SU-DHL-6 (cell line): ENCODE data around the gene STAM.

Experiments used
- H2AFZ ChIP-seq: fragments of 200-600 bp; sonication (generic); 2 replicates; pipeline ENCODE4 v1.6.1; 2014; ENCODE audit warnings: low read depth, mild to moderate bottlenecking, moderate library complexity, mixed read lengths, antibody characterized with exemption, low read length; ENCODE audit not compliant: severe bottlenecking
- H3F3A ChIP-seq: fragments of 200-600 bp; shearing (Covaris generic); 2 replicates; pipeline ENCODE4 v1.6.0; 2016; ENCODE audit warnings: antibody characterized with exemption, mild to moderate bottlenecking; ENCODE audit not compliant: insufficient read depth
- H3K27ac ChIP-seq: fragments of 200-600 bp; sonication (generic); 2 replicates; pipeline ENCODE4 v1.5.1; 2016; ENCODE audit warnings: low read depth, mild to moderate bottlenecking, low read length, moderate library complexity, mixed read lengths
- H3K27me3 ChIP-seq: fragments of 200-600 bp; sonication (generic), shearing (Covaris generic); 2 replicates; pipeline ENCODE4 v1.6.0; 2014; ENCODE audit warnings: mild to moderate bottlenecking, low read length
- H3K36me3 ChIP-seq: fragments of 200-600 bp; sonication (generic); 2 replicates; pipeline ENCODE4 v1.6.1; 2014; ENCODE audit warnings: mild to moderate bottlenecking, low read length, mixed read lengths
- H3K4me2 ChIP-seq: fragments of 300-600, 200-600 bp; shearing (Covaris generic), sonication (generic); 2 replicates; pipeline ENCODE4 v1.6.0; 2014; ENCODE audit warnings: low read length, low read depth, mild to moderate bottlenecking; ENCODE audit not compliant: poor library complexity, severe bottlenecking
- H3K4me3 ChIP-seq: fragments of 200-600 bp; sonication (generic); 2 replicates; pipeline ENCODE4 v1.5.1; 2014; ENCODE audit warnings: antibody characterized with exemption, low read length, mild to moderate bottlenecking, mixed read lengths; ENCODE audit not compliant: insufficient read depth, poor library complexity, severe bottlenecking
- H3K79me2 ChIP-seq: fragments of 200-600 bp; sonication (generic); 2 replicates; pipeline ENCODE4 v1.6.1; 2014; ENCODE audit warnings: mild to moderate bottlenecking, low read length, moderate library complexity; ENCODE audit not compliant: insufficient read depth
- H3K9ac ChIP-seq: fragments of 200-600 bp; sonication (generic); 2 replicates; pipeline ENCODE4 v1.7.0; 2014; ENCODE audit warnings: mild to moderate bottlenecking, low read length
- H3K9me2 ChIP-seq: fragments of 200-600 bp; sonication (generic); replicated peaks from 2 replicates; pipeline ENCODE4 v1.6.1; 2014; ENCODE audit warnings: low read length; ENCODE audit not compliant: insufficient read depth
- H3K9me3 ChIP-seq: fragments of 200-600 bp; sonication (generic); 2 replicates; pipeline ENCODE4 v1.6.1; 2014; ENCODE audit warnings: low read length, mixed read lengths; ENCODE audit not compliant: insufficient read depth
- H4K20me1 ChIP-seq: fragments of 200-600 bp; sonication (generic); 2 replicates; pipeline ENCODE4 v1.6.1; 2014; ENCODE audit warnings: low read depth, mild to moderate bottlenecking, antibody characterized with exemption, low read length, moderate library complexity, mixed read lengths
- EZH2phosphoT487 ChIP-seq: fragments of 200-600 bp; sonication (generic), shearing (Covaris generic); conservative IDR thresholded peaks from 2 replicates; pipeline ENCODE4 v1.6.1; 2018; ENCODE audit warnings: mild to moderate bottlenecking, antibody characterized with exemption, low read length, moderate library complexity, mixed read lengths
- TF ChIP-seq, protein P1 (sequence below): fragments of 200-600 bp; sonication (generic); IDR thresholded peaks from one replicate; pipeline ENCODE4 v1.5.1; 2017; ENCODE audit warnings: antibody characterized with exemption, mild to moderate bottlenecking, low read length, moderate library complexity; ENCODE audit not compliant: insufficient read depth, poor library complexity, severe bottlenecking

Gene STAM

DNA sequence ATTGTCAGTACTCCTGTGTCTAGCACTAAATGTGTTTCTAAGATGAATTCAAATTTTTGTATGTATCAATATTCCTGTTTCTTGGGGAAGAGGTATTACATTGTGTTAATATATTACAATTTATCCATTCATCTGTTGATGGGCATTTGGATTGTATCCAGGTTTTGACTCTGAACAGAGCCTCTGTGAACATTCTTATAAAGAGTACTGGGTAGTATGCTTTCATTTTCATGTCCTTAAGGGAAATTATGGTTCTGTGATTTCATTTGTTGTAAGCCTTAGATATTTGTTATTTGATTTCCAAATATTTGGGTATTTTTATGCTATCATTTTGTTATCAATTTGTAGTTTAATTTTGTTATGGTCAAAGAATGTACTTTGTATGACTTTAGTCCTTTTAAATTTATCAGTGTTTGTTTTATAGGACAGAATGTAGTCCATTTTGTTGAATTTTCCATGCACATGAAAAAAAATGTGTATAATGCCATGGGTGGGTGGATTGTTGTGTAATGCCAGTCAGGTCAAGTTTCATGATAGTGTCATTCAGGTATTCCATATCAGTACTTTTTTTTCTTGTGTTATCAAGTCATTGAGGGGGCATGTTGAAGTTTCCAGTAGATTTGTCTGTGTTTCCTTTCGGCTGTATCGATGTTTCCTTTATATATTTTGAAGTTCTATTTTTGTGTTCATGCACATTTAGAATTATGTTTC, 38.4 kb downstream of the STAM start:
- Histone ChIP-seq H4K20me1 (peaks cover 4% of the 10 kb centered on the region; the same call in 1 of the 2 replicates), H3K36me3 (no peaks in the 10 kb centered on the region), H3K27ac (no peak overlapping the region), H3F3A (no peaks in the 10 kb centered on the region), H3K4me3 (no peak overlapping the region), H3K9ac (no peak overlapping the region), H3K9me3 (no peaks in the 10 kb centered on the region), H3K27me3 (no peaks in the 10 kb centered on the region), H3K4me2 (no peak overlapping the region), H2AFZ (no peak overlapping the region), H3K79me2 (peaks cover 54% of the 10 kb centered on the region), H3K9me2 (no peaks in the 10 kb centered on the region)
- TF ChIP-seq EZH2phosphoT487: no peak
- TF ChIP-seq, protein P1, sequence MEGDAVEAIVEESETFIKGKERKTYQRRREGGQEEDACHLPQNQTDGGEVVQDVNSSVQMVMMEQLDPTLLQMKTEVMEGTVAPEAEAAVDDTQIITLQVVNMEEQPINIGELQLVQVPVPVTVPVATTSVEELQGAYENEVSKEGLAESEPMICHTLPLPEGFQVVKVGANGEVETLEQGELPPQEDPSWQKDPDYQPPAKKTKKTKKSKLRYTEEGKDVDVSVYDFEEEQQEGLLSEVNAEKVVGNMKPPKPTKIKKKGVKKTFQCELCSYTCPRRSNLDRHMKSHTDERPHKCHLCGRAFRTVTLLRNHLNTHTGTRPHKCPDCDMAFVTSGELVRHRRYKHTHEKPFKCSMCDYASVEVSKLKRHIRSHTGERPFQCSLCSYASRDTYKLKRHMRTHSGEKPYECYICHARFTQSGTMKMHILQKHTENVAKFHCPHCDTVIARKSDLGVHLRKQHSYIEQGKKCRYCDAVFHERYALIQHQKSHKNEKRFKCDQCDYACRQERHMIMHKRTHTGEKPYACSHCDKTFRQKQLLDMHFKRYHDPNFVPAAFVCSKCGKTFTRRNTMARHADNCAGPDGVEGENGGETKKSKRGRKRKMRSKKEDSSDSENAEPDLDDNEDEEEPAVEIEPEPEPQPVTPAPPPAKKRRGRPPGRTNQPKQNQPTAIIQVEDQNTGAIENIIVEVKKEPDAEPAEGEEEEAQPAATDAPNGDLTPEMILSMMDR: no peak

DNA sequence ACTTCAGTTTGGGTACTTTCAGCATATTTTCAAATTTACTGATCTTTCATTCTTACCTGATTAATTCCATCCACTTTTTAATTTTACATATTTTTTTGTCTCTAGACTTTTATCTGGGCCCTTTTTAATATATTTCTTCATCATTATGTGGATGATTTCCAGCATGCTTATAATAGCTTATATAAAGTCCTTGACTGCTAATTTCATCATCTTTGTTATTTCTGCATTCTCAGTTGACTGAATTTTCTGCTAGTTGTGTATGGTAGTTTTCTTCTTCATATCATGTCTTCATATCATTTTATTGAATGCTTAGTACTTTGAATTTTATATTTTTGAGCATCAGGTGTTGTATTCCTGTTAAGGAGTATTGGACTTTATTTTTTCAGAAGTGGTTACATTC, 39.6 kb downstream of the STAM start:
- Histone ChIP-seq H3K36me3 (no peaks in the 10 kb centered on the region), H3F3A (no peaks in the 10 kb centered on the region), H3K27me3 (no peaks in the 10 kb centered on the region), H3K4me2 (no peak overlapping the region), H3K9me3 (no peaks in the 10 kb centered on the region), H3K4me3 (no peak overlapping the region), H3K9me2 (no peaks in the 10 kb centered on the region), H4K20me1 (peaks cover 4% of the 10 kb centered on the region; the same call in 1 of the 2 replicates), H3K79me2 (peaks cover 54% of the 10 kb centered on the region), H3K9ac (no peak overlapping the region), H3K27ac (no peak overlapping the region), H2AFZ (no peak overlapping the region)
- no peak for TF ChIP-seq EZH2phosphoT487
- TF ChIP-seq, protein P1: no peak

DNA sequence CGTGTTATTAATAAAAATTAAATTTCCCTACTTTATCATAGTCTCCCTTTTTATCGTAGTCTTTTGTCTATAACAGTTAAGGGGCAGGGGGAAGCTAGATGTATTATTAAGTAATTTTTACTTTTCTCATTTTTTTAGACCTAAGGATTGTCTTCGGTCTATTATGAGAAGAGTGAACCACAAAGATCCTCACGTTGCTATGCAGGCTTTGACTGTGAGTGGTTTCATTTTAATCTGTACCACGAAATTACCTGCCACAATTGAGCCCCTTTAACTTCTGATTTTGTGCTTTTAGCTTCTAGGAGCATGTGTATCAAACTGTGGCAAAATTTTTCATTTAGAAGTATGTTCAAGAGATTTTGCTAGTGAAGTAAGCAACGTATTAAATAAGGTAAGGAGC, 40.6 kb downstream of the STAM start:
- Histone ChIP-seq H4K20me1 (peaks cover 4% of the 10 kb centered on the region; the same call in 1 of the 2 replicates), H3F3A (no peaks in the 10 kb centered on the region), H3K79me2 (peaks cover 47% of the 10 kb centered on the region), H3K9me2 (no peaks in the 10 kb centered on the region), H3K4me2 (no peak overlapping the region), H3K9ac (no peak overlapping the region), H3K27me3 (no peaks in the 10 kb centered on the region), H3K9me3 (no peaks in the 10 kb centered on the region), H3K27ac (no peak overlapping the region), H2AFZ (no peak overlapping the region), H3K36me3 (no peaks in the 10 kb centered on the region), H3K4me3 (no peak overlapping the region)
- TF ChIP-seq EZH2phosphoT487: no peak
- TF ChIP-seq, protein P1: no peak
